Panc1 (cell line): ENCODE data around the gene ASMTL.

Experiments used
- POLR2AphosphoS5 ChIP-seq: IDR thresholded peaks from 2 replicates; pipeline ENCODE4 v1.6.1; 2012; ENCODE audit warnings: mild to moderate bottlenecking, low read depth, low read length, moderate library complexity
- TCF7L2 ChIP-seq: IDR thresholded peaks from 2 replicates; pipeline ENCODE4 v1.6.1; 2011; ENCODE audit warnings: mild to moderate bottlenecking, low read depth, low read length, inconsistent platforms
- TF ChIP-seq, protein P1 (sequence below): fragments of 450-650 bp; IDR thresholded peaks from 2 replicates; pipeline ENCODE4 v1.5.1; 2017; ENCODE audit warnings: mild to moderate bottlenecking
- TF ChIP-seq, protein P2 (sequence below), 2 experiments: IDR thresholded peaks; 2 replicates each; pipeline ENCODE4 v1.6.1; 2011 to 2012; ENCODE audit warnings: low read depth in 2 of 2, control low read depth in 1 of 2, low read length in 1 of 2, mild to moderate bottlenecking in 1 of 2, moderate library complexity in 1 of 2; ENCODE audit not compliant: insufficient read depth in 1 of 2

DNA sequence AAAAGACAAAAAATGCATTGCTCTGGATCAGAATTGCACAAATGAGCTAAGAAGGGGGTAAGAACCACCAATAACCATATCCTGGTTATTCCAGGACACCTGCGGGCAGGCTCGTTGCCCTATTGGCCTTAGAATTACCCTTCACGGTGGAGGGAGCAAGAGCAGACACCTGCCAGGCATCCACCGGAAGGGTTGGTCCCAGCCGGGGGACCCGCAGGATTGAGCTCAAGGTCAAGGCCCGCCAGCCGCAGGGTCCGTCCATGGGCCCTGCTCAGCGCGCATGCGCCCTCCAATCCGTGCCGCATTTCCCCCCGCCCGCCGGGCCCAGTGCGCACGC is 61.4 kb downstream of the ASMTL start:
- TF ChIP-seq, protein P1, sequence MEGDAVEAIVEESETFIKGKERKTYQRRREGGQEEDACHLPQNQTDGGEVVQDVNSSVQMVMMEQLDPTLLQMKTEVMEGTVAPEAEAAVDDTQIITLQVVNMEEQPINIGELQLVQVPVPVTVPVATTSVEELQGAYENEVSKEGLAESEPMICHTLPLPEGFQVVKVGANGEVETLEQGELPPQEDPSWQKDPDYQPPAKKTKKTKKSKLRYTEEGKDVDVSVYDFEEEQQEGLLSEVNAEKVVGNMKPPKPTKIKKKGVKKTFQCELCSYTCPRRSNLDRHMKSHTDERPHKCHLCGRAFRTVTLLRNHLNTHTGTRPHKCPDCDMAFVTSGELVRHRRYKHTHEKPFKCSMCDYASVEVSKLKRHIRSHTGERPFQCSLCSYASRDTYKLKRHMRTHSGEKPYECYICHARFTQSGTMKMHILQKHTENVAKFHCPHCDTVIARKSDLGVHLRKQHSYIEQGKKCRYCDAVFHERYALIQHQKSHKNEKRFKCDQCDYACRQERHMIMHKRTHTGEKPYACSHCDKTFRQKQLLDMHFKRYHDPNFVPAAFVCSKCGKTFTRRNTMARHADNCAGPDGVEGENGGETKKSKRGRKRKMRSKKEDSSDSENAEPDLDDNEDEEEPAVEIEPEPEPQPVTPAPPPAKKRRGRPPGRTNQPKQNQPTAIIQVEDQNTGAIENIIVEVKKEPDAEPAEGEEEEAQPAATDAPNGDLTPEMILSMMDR: no peak
- TF ChIP-seq POLR2AphosphoS5: no peak
- TF ChIP-seq, protein P2, sequence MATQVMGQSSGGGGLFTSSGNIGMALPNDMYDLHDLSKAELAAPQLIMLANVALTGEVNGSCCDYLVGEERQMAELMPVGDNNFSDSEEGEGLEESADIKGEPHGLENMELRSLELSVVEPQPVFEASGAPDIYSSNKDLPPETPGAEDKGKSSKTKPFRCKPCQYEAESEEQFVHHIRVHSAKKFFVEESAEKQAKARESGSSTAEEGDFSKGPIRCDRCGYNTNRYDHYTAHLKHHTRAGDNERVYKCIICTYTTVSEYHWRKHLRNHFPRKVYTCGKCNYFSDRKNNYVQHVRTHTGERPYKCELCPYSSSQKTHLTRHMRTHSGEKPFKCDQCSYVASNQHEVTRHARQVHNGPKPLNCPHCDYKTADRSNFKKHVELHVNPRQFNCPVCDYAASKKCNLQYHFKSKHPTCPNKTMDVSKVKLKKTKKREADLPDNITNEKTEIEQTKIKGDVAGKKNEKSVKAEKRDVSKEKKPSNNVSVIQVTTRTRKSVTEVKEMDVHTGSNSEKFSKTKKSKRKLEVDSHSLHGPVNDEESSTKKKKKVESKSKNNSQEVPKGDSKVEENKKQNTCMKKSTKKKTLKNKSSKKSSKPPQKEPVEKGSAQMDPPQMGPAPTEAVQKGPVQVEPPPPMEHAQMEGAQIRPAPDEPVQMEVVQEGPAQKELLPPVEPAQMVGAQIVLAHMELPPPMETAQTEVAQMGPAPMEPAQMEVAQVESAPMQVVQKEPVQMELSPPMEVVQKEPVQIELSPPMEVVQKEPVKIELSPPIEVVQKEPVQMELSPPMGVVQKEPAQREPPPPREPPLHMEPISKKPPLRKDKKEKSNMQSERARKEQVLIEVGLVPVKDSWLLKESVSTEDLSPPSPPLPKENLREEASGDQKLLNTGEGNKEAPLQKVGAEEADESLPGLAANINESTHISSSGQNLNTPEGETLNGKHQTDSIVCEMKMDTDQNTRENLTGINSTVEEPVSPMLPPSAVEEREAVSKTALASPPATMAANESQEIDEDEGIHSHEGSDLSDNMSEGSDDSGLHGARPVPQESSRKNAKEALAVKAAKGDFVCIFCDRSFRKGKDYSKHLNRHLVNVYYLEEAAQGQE (IDR thresholded peaks at IDR 0.05; ENCODE audit: insufficient read depth in 1 of 2, low read depth in 2 of 2, low read length in 1 of 2): no peak
- no peak for TF ChIP-seq TCF7L2
